GM12864 (cell line): ENCODE results near the gene TRIM24.
A peak's percentile ranks its signal among the peaks of the same experiment; 100 is the strongest.

Source experiments
- DNase-seq: peaks from one replicate; pipeline ENCODE4 v3.0.0-alpha.2; 2011; ENCODE audit warnings: low read depth
- H3K4me3 ChIP-seq: 2 replicates; pipeline ENCODE4 v1.5.1; 2011; ENCODE audit warnings: mild to moderate bottlenecking, low read depth, low read length, control low read depth
- TF ChIP-seq, protein P1 (sequence below): IDR thresholded peaks from 2 replicates; pipeline ENCODE4 v1.5.1; 2011; ENCODE audit warnings: low read depth, mild to moderate bottlenecking, moderate library complexity, low read length, control low read depth, inconsistent platforms; ENCODE audit errors: missing control alignments

Gene TRIM24

DNA sequence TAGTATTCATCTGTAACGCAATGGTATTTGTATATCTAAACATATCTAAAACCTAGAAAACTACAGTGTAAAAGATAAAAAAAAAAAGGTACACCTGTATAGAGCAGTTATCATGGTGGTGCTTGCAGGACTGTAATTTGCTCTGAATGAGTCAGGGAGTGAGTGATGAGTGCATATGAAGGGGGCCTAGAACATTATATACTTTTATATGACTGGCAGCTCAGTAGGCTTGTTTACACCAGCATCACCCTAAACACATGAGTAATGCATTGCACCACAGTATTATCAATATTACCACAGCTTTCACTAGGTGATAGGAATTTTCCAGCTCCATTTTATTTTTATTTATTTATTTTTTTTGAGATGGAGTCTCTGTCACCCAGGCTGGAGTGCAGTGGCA, 40.8 kb downstream of the TRIM24 start:
- H3K4me3 ChIP-seq: no peak overlapping the region
- DNase-seq: no peak
- TF ChIP-seq, protein P1, sequence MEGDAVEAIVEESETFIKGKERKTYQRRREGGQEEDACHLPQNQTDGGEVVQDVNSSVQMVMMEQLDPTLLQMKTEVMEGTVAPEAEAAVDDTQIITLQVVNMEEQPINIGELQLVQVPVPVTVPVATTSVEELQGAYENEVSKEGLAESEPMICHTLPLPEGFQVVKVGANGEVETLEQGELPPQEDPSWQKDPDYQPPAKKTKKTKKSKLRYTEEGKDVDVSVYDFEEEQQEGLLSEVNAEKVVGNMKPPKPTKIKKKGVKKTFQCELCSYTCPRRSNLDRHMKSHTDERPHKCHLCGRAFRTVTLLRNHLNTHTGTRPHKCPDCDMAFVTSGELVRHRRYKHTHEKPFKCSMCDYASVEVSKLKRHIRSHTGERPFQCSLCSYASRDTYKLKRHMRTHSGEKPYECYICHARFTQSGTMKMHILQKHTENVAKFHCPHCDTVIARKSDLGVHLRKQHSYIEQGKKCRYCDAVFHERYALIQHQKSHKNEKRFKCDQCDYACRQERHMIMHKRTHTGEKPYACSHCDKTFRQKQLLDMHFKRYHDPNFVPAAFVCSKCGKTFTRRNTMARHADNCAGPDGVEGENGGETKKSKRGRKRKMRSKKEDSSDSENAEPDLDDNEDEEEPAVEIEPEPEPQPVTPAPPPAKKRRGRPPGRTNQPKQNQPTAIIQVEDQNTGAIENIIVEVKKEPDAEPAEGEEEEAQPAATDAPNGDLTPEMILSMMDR: no peak

GRCh38 chr7:138502023-138502767, 42.1 kb downstream of the TRIM24 start:
- DNase-seq: no peak
- TF ChIP-seq, protein P1: no peak
- no peak overlapping the region for H3K4me3 ChIP-seq

- no peak overlapping the region for H3K4me3 ChIP-seq
- DNase-seq: no peak
- TF ChIP-seq, protein P1: no peak
These were observed 45.4 kb downstream of the TRIM24 start for GRCh38 chr7:138505361-138505873.

GRCh38 chr7:138506764-138507163, 46.7 kb downstream of the TRIM24 start:
- TF ChIP-seq, protein P1: no peak
- no peak overlapping the region for H3K4me3 ChIP-seq
- no peak for DNase-seq

DNA sequence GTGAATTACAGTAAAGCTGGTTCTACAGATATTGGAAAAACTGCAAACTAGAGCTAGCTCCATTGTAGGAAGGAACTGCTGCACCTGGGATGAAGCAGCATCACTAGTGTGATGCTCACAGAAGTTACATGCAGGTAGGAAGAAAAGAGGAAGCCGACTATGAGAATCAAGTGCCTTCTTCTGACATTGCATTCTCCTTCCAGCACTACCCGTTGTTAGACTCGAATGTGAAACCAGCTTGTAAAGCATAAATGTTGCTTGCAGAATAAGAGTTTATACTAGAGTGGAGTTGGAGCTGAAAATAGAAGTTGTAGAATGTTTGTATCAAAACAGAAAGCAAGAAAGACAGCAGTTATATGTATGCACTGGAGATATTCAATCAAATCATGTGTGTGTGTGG, 49.9 kb downstream of the TRIM24 start:
- H3K4me3 ChIP-seq: no peak overlapping the region
- TF ChIP-seq, protein P1: no peak
- peak; percentile 8 for DNase-seq

- DNase-seq: no peak
- H3K4me3 ChIP-seq: no peak overlapping the region
- TF ChIP-seq, protein P1: no peak
These were observed 52.2 kb downstream of the TRIM24 start for GRCh38 chr7:138512092-138512858.
